Esophagus (tissue), 2 donors: ENCODE measurements around the gene SMAD2. TPM values are rescaled to one million over a fixed set of nuclear protein-coding genes. Genes with fewer than 3 reads are reported as not detected.

Experiments used
- H3K27ac ChIP-seq, 2 donors: one replicate each; pipeline ENCODE4 v1.5.1; 2013; ENCODE audit warnings: low read depth in 2 of 2, mild to moderate bottlenecking in 2 of 2, inconsistent platforms in 1 of 2, low read length in 1 of 2, moderate library complexity in 1 of 2
- H3K27me3 ChIP-seq, 2 donors: one replicate each; pipeline ENCODE4 v1.6.1; 2013; ENCODE audit warnings: low read length in 2 of 2, control low read depth in 1 of 2, mild to moderate bottlenecking in 1 of 2; ENCODE audit not compliant: insufficient read depth in 2 of 2, control insufficient read depth in 1 of 2
- H3K36me3 ChIP-seq, 2 donors: one replicate each; pipeline ENCODE4 v1.6.1; 2013; ENCODE audit warnings: low read length in 1 of 2; ENCODE audit not compliant: control insufficient read depth in 2 of 2, insufficient read depth in 2 of 2
- H3K4me1 ChIP-seq, 2 donors: one replicate each; pipeline ENCODE4 v1.6.1; 2013; ENCODE audit warnings: low read length in 1 of 2; ENCODE audit not compliant: control insufficient read depth in 2 of 2, insufficient read depth in 2 of 2
- H3K4me3 ChIP-seq, 2 donors: one replicate each; pipeline ENCODE4 v1.5.1; 2013; ENCODE audit warnings: low read length in 2 of 2, mild to moderate bottlenecking in 2 of 2, low read depth in 1 of 2, moderate library complexity in 1 of 2
- H3K9me3 ChIP-seq, 2 donors: one replicate each; pipeline ENCODE4 v1.6.1; 2013; ENCODE audit warnings: mild to moderate bottlenecking in 2 of 2, low read depth in 1 of 2, low read length in 1 of 2, moderate library complexity in 1 of 2; ENCODE audit not compliant: control insufficient read depth in 2 of 2, insufficient read depth in 1 of 2
- WGBS, 2 donors: extraction: QIAGEN DNeasy Blood & Tissue Kit; methylation state at CpG; one replicate each; pipeline ENCODE4 v1.1.7; 2013; 5-methylcytosine and 5-hydroxymethylcytosine counted together
- polyA plus RNA-seq, 2 donors: library from polyadenylated mRNA; stranded (reverse); fragments of 200-250 nt; gene quantifications; one replicate each; pipeline ENCODE4 v1.2.3, GENCODE V29; 2013
- donor health status: healthy with polysubstance abuse.
- donor health status: Bipolar disorder and iron deficiency.

SMAD2 gene
- polyA plus RNA-seq, 2 donors: 16.1 to 31.0 TPM

GRCh38 chr18:47794725-47795433, 135.6 kb downstream of the SMAD2 start:
- Histone ChIP-seq H3K27ac (no peak overlapping the region), H3K27me3 (no peaks in the 10 kb centered on the region), H3K9me3 (no peaks in the 10 kb centered on the region), H3K4me1 (no peaks in the 10 kb centered on the region), H3K36me3 (no peaks in the 10 kb centered on the region), H3K4me3 (no peak overlapping the region)
- 50 to 55% methylated on average over 13 to 14 of the region's 14 CpGs for WGBS, 2 donors

GRCh38 chr18:47793609-47794008, 136.8 kb downstream of the SMAD2 start:
- Histone ChIP-seq H3K4me3 (no peak overlapping the region), H3K9me3 (no peaks in the 10 kb centered on the region)
- WGBS, 2 donors: 89 to 90% methylated on average over 7 of the region's 7 CpGs

GRCh38 chr18:47791461-47791985, 138.9 kb downstream of the SMAD2 start:
- no peaks in the 10 kb centered on the region for H3K36me3 ChIP-seq
- WGBS, 2 donors: 66 to 70% methylated on average over 4 of the region's 4 CpGs
- no peak overlapping the region for H3K4me3 ChIP-seq
- H3K9me3 ChIP-seq: no peaks in the 10 kb centered on the region
- H3K4me1 ChIP-seq: no peaks in the 10 kb centered on the region
- H3K27me3 ChIP-seq: no peaks in the 10 kb centered on the region
- no peak overlapping the region for H3K27ac ChIP-seq

More at GRCh38 chr18:47793609-47794008, 136.8 kb downstream of the SMAD2 start:
- no peaks in the 10 kb centered on the region for H3K27me3 ChIP-seq
- H3K27ac ChIP-seq: no peak overlapping the region
- no peaks in the 10 kb centered on the region for H3K36me3 ChIP-seq
- no peaks in the 10 kb centered on the region for H3K4me1 ChIP-seq

- Histone ChIP-seq H3K4me1 (no peaks in the 10 kb centered on the region), H3K36me3 (no peaks in the 10 kb centered on the region), H3K27ac (no peak overlapping the region), H3K9me3 (no peaks in the 10 kb centered on the region), H3K4me3 (no peak overlapping the region), H3K27me3 (no peaks in the 10 kb centered on the region)
- WGBS, 2 donors: 73 to 75% methylated on average over 2 of the region's 2 CpGs
Observed at GRCh38 chr18:47790036-47790435, 140.4 kb downstream of the SMAD2 start.

GRCh38 chr18:47788621-47789020, 141.8 kb downstream of the SMAD2 start:
- Histone ChIP-seq H3K27me3 (no peaks in the 10 kb centered on the region), H3K27ac (no peak overlapping the region), H3K4me3 (no peak overlapping the region), H3K4me1 (no peaks in the 10 kb centered on the region), H3K36me3 (no peaks in the 10 kb centered on the region), H3K9me3 (no peaks in the 10 kb centered on the region)
- WGBS, 2 donors: 81 to 85% methylated on average over 3 of the region's 3 CpGs

- H3K36me3 ChIP-seq: no peaks in the 10 kb centered on the region
- no peaks in the 10 kb centered on the region for H3K27me3 ChIP-seq
- no peak overlapping the region for H3K27ac ChIP-seq
- H3K4me3 ChIP-seq: no peak overlapping the region
- 77 to 79% methylated on average over 3 of the region's 3 CpGs for WGBS, 2 donors
- H3K4me1 ChIP-seq: no peaks in the 10 kb centered on the region
- peaks cover 3% of the 10 kb centered on the region in 2 donors for H3K9me3 ChIP-seq
Observed at GRCh38 chr18:47781561-47781960, 148.9 kb downstream of the SMAD2 start.

- WGBS, 2 donors: 85 to 87% methylated on average over 11 of the region's 11 CpGs
Observed at GRCh38 chr18:47780011-47780725, 150.3 kb downstream of the SMAD2 start.

GRCh38 chr18:47779381-47779780, 151.1 kb downstream of the SMAD2 start:
- no peaks in the 10 kb centered on the region for H3K27me3 ChIP-seq
- no peak overlapping the region for H3K4me3 ChIP-seq
- H3K9me3 ChIP-seq: peaks cover 3% of the 10 kb centered on the region in 2 donors
- no peaks in the 10 kb centered on the region for H3K4me1 ChIP-seq
- H3K36me3 ChIP-seq: no peaks in the 10 kb centered on the region
- 75 to 79% methylated on average over 3 of the region's 3 CpGs for WGBS, 2 donors
- H3K27ac ChIP-seq: no peak overlapping the region

More at GRCh38 chr18:47780011-47780725, 150.3 kb downstream of the SMAD2 start:
- H3K4me3 ChIP-seq: no peak overlapping the region
- H3K9me3 ChIP-seq: peaks cover 3% of the 10 kb centered on the region in 2 donors
- H3K4me1 ChIP-seq: no peaks in the 10 kb centered on the region
- H3K27ac ChIP-seq: no peak overlapping the region
- H3K27me3 ChIP-seq: no peaks in the 10 kb centered on the region
- H3K36me3 ChIP-seq: no peaks in the 10 kb centered on the region

- H3K4me1 ChIP-seq: no peaks in the 10 kb centered on the region
- no peaks in the 10 kb centered on the region for H3K36me3 ChIP-seq
- H3K4me3 ChIP-seq: no peak overlapping the region
- H3K9me3 ChIP-seq: no peaks in the 10 kb centered on the region
- WGBS, 2 donors: 89 to 91% methylated on average over 2 of the region's 2 CpGs
- H3K27me3 ChIP-seq: no peaks in the 10 kb centered on the region
- H3K27ac ChIP-seq: no peak overlapping the region
Observed at GRCh38 chr18:47777626-47778025, 152.8 kb downstream of the SMAD2 start.
